ENCODE measurements around the gene SDHAF2.
"Not testable (repeated sequence)": the region's sequence is repeated elsewhere in the genome, so short reads cannot be mapped to it uniquely, and the experiment has no call there.

SDHAF2 gene

GRCh38 chr11:61418136-61418535 lies 11.8 kb upstream of the SDHAF2 start:
- Histone ChIP-seq H3K27ac (peak overlapping the region in 2 of 21 experiments; percentile 11 to 49), H3K4me3 (no peak overlapping the region)

GRCh38 chr11:61422226-61422625 lies 7.7 kb upstream of the SDHAF2 start:
- H3K4me3 ChIP-seq = no peak overlapping the region
- no peak overlapping the region for H3K27ac ChIP-seq

- H3K4me3 ChIP-seq = no peak overlapping the region
- no peak overlapping the region for H3K27ac ChIP-seq
Observed at GRCh38 chr11:61425367-61426131, 4.4 kb upstream of the SDHAF2 start.

GRCh38 chr11:61429346-61429690 lies 606 bp upstream of the SDHAF2 start:
- H3K4me3 ChIP-seq = peak overlapping the region; percentile 60 to 95 (median 88)

GRCh38 chr11:61430839-61431238 lies 915 bp downstream of the SDHAF2 start:
- H3K27ac ChIP-seq = peak overlapping the region in 7 of 21 experiments; percentile 96 to 100 (median 100)
- H3K4me3 ChIP-seq = peak overlapping the region; percentile 60 to 95 (median 88)

More at GRCh38 chr11:61429346-61429690, 606 bp upstream of the SDHAF2 start:
- H3K27ac ChIP-seq = peak overlapping the region; percentile 92 to 100 (median 98)

- H3K27ac ChIP-seq = no peak overlapping the region
- no peak overlapping the region for H3K4me3 ChIP-seq
Observed at GRCh38 chr11:61437496-61437895, 7.6 kb downstream of the SDHAF2 start.

GRCh38 chr11:61439615-61440014 lies 9.7 kb downstream of the SDHAF2 start:
- Histone ChIP-seq H3K4me3 (no peak overlapping the region), H3K27ac (no peak overlapping the region)

GRCh38 chr11:61442616-61443015 lies 12.7 kb downstream of the SDHAF2 start:
- Histone ChIP-seq H3K27ac (no peak overlapping the region), H3K4me3 (no peak overlapping the region)

GRCh38 chr11:61445516-61445915 lies 15.6 kb downstream of the SDHAF2 start:
- Histone ChIP-seq H3K27ac (peak overlapping the region in 3 of 21 experiments; percentile 27 to 53 (median 32)), H3K4me3 (no peak overlapping the region)

GRCh38 chr11:61446211-61446651 lies 16.3 kb downstream of the SDHAF2 start:
- Histone ChIP-seq H3K27ac (peak overlapping the region in 3 of 21 experiments; percentile 27 to 53 (median 42)), H3K4me3 (no peak overlapping the region)

GRCh38 chr11:61447601-61448551 lies 18.0 kb downstream of the SDHAF2 start:
- H3K4me3 ChIP-seq = no peak overlapping the region
- H3K27ac ChIP-seq = no peak overlapping the region

GRCh38 chr11:61448552-61448927 lies 18.6 kb downstream of the SDHAF2 start:
- H3K4me3 ChIP-seq = no peak overlapping the region
- no peak overlapping the region for H3K27ac ChIP-seq

GRCh38 chr11:61452825-61453224 lies 22.9 kb downstream of the SDHAF2 start:
- no peak overlapping the region for H3K4me3 ChIP-seq
- no peak overlapping the region for H3K27ac ChIP-seq

GRCh38 chr11:61453695-61454094 lies 23.8 kb downstream of the SDHAF2 start:
- Histone ChIP-seq H3K4me3 (no peak overlapping the region), H3K27ac (no peak overlapping the region)

GRCh38 chr11:61454520-61454919 lies 24.6 kb downstream of the SDHAF2 start:
- Histone ChIP-seq H3K4me3 (no peak overlapping the region), H3K27ac (no peak overlapping the region)

GRCh38 chr11:61460474-61460881 lies 30.6 kb downstream of the SDHAF2 start:
- Histone ChIP-seq H3K4me3 (no peak overlapping the region), H3K27ac (no peak overlapping the region)

- Histone ChIP-seq H3K27ac (no peak overlapping the region), H3K4me3 (no peak overlapping the region)
Observed at GRCh38 chr11:61460986-61461385, 31.1 kb downstream of the SDHAF2 start.

- H3K4me3 ChIP-seq, H3K27ac ChIP-seq: not testable (repeated sequence)
Observed at GRCh38 chr11:61467602-61468001, 37.7 kb downstream of the SDHAF2 start.

- no peak overlapping the region for H3K4me3 ChIP-seq
- no peak overlapping the region for H3K27ac ChIP-seq
Observed at GRCh38 chr11:61468002-61468401, 38.1 kb downstream of the SDHAF2 start.

GRCh38 chr11:61472282-61472681 lies 42.4 kb downstream of the SDHAF2 start:
- peak overlapping the region in 9 of 21 experiments; percentile 23 to 85 (median 64) for H3K27ac ChIP-seq
- H3K4me3 ChIP-seq = no peak overlapping the region

- no peak overlapping the region for H3K4me3 ChIP-seq
- peak overlapping the region in 9 of 21 experiments; percentile 3 to 83 (median 50) for H3K27ac ChIP-seq
Observed at GRCh38 chr11:61472868-61473267, 42.9 kb downstream of the SDHAF2 start.

All from skin epidermis (tissue), 12 donors.